GM23248 (cell line): ENCODE measurements around the gene LSAMP.

Source experiments
- EZH2 ChIP-seq: fragments of 200-600 bp; sonication (generic); IDR thresholded peaks from 2 replicates; pipeline ENCODE4 v1.6.1; 2018; ENCODE audit warnings: antibody characterized with exemption, mild to moderate bottlenecking; ENCODE audit not compliant: insufficient read depth, poor library complexity, severe bottlenecking
- EZH2phosphoT487 ChIP-seq: fragments of 200-600 bp; sonication (generic); IDR thresholded peaks from 2 replicates; pipeline ENCODE4 v1.6.1; 2018; ENCODE audit warnings: antibody characterized with exemption, moderate library complexity, mild to moderate bottlenecking, low read depth; ENCODE audit not compliant: insufficient read depth

DNA sequence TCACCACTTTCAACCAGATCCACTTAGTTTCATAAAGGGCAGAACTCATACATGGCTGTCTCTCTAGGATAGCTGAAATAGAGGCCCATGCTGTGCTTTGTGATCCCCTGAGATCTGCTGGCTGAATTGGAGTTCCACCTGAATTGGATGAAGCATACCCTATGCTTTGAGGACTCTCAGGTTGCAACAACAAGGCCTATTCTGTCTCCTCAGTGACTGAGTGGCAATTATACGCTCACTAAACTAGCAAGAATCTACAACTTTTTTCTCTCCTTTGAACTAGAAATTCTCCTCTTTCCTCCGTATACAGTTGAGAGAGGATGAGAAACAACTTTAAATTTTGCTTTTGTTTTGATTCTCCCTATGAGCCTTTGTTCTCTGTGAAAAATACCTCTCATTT, 348.7 kb downstream of the LSAMP start:
- TF ChIP-seq EZH2, result no peak
- TF ChIP-seq EZH2phosphoT487, result no peak
